Calu3 (cell line): ENCODE data around the gene OPRD1. TPM values are rescaled to one million over a fixed set of nuclear protein-coding genes. Genes with fewer than 3 reads are reported as not detected.

Experiments used
- BruUV-seq: library from RNA; stranded (reverse); fragments of 400-500 nt; replicated peaks from 2 replicates; lab custom pipeline; 2021; lab: Mats Ljungman, UMichigan
- CTCF ChIA-PET: fragments of 300-600 bp; sonication (Branson Sonifier 250); formaldehyde crosslinking; loops from one replicate; lab custom pipeline; 2022; ENCODE audit warnings: antibody characterized with exemption; lab: Charles Lee
- DNase-seq: peaks from one replicate; pipeline ENCODE4 v3.0.0; 2022
- H3K27ac Mint-ChIP-seq: one replicate; pipeline ENCODE4 v1.8.0; 2022; ENCODE audit warnings: mixed read lengths; ENCODE audit not compliant: unreplicated experiment
- H3K27me3 Mint-ChIP-seq: one replicate; pipeline ENCODE4 v1.8.0; 2022; ENCODE audit warnings: mixed read lengths; ENCODE audit not compliant: unreplicated experiment
- H3K36me3 Mint-ChIP-seq: one replicate; pipeline ENCODE4 v1.8.0; 2022; ENCODE audit warnings: mild to moderate bottlenecking, moderate library complexity, mixed read lengths; ENCODE audit not compliant: insufficient read depth, unreplicated experiment
- H3K4me1 Mint-ChIP-seq: one replicate; pipeline ENCODE4 v1.8.0; 2022; ENCODE audit warnings: mild to moderate bottlenecking, low read depth, mixed read lengths; ENCODE audit not compliant: unreplicated experiment
- H3K4me3 Mint-ChIP-seq: one replicate; pipeline ENCODE4 v1.8.0; 2022; ENCODE audit warnings: mild to moderate bottlenecking, low read depth, moderate library complexity, mixed read lengths; ENCODE audit not compliant: unreplicated experiment
- H3K9me3 Mint-ChIP-seq: one replicate; pipeline ENCODE4 v1.8.0; 2022; ENCODE audit warnings: low read depth, mixed read lengths; ENCODE audit not compliant: unreplicated experiment
- intact Hi-C: fragments of 100-400 bp; cut with micrococcal nuclease; formaldehyde crosslinking; loops from one replicate; pipeline ENCODE4 v1.10.0; 2022; ENCODE audit not compliant: unreplicated experiment
- total RNA-seq: library from RNA; stranded (reverse); gene quantifications from 2 replicates; pipeline ENCODE4 v1.2.3, GENCODE V29; 2022
- TF ChIP-seq, protein P1 (sequence below): fragments of 200-600 bp; IDR thresholded peaks from one replicate; pipeline ENCODE4 v1.8.0; 2022; ENCODE audit warnings: antibody characterized with exemption; ENCODE audit not compliant: unreplicated experiment

The OPRD1 gene
- total RNA-seq, 1 experiment from 2014 or later: 0.07 TPM

DNA sequence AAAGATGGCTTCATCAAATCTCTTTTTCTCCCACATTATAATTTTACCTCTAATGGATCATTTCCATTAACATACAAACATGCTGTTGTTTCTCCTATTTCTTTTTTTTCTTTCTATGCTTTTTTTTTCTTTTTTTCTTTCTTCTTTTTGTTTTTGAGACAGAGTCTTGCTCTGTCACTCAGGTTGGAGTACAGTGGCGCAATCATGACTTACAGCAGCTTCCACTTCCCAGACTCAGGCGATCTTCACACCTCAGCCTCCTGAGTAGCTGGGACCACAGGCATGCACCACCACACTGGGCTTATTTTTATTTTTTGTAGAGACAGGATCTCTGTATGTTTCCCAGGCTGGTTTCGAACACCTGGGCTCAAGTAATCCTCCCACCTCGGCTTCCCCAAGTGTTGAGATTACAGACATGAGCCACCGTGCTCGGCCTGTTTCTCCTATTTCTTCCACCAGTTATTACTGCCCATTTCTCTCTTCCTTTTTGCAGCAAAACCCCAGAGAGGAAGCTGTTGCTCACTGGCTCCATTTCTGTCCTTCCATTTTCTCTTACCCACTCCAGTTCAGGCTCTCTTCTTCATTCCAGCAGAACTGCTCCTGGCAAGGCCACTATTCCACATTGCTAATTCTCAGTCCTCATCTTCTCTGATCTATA lies 32.1 kb upstream of the OPRD1 start:
- no peak for DNase-seq
- Mint-ChIP-seq H3K27me3 (no peaks in the 10 kb centered on the region), H3K4me1 (peaks cover 1% of the 10 kb centered on the region), H3K9me3 (no peaks in the 10 kb centered on the region), H3K27ac (no peak overlapping the region), H3K36me3 (peaks cover under 1% of the 10 kb centered on the region), H3K4me3 (no peak overlapping the region)
- CTCF ChIA-PET: interaction anchor here (2.5 kb wide), 1 partner anchor 97 kb away, joined by 5 read pairs; no protein-coding TSS in a partner anchor
- intact Hi-C loops: loop anchor here (10.0 kb wide), 1 partner anchor 425 kb away; no protein-coding TSS in a partner anchor
- no TSS peak for BruUV-seq
- TF ChIP-seq, protein P1, sequence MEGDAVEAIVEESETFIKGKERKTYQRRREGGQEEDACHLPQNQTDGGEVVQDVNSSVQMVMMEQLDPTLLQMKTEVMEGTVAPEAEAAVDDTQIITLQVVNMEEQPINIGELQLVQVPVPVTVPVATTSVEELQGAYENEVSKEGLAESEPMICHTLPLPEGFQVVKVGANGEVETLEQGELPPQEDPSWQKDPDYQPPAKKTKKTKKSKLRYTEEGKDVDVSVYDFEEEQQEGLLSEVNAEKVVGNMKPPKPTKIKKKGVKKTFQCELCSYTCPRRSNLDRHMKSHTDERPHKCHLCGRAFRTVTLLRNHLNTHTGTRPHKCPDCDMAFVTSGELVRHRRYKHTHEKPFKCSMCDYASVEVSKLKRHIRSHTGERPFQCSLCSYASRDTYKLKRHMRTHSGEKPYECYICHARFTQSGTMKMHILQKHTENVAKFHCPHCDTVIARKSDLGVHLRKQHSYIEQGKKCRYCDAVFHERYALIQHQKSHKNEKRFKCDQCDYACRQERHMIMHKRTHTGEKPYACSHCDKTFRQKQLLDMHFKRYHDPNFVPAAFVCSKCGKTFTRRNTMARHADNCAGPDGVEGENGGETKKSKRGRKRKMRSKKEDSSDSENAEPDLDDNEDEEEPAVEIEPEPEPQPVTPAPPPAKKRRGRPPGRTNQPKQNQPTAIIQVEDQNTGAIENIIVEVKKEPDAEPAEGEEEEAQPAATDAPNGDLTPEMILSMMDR: no peak

DNA sequence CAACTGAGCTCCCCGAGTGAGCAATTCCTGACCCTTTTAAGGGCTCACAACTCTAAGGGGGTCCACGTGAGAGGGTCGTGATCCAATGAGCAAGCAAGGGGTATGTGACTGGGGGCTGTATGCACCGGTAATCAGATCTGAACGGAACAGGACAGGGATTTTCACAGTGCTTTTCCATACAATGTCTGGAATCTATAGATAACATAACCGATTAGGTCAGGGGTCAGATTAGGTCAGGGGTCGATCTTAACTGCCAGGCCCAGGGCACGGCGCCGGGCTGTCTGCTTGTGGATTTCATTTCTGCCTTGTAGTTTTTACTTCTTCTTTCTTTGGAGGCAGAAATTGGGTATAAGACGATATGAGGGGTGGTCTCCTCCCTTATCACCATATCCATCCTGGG lies 30.7 kb upstream of the OPRD1 start:
- no peak for DNase-seq
- no peak overlapping the region for H3K27ac Mint-ChIP-seq
- H3K4me1 Mint-ChIP-seq: peaks cover 11% of the 10 kb centered on the region
- intact Hi-C loops: loop anchor here (10.0 kb wide), 1 partner anchor 423 kb away; no protein-coding TSS in a partner anchor
- H3K4me3 Mint-ChIP-seq: no peak overlapping the region
- H3K9me3 Mint-ChIP-seq: no peaks in the 10 kb centered on the region
- BruUV-seq: no TSS peak
- CTCF ChIA-PET: no interaction called here
- no peaks in the 10 kb centered on the region for H3K27me3 Mint-ChIP-seq
- peaks cover 6% of the 10 kb centered on the region for H3K36me3 Mint-ChIP-seq
- TF ChIP-seq, protein P1: no peak

DNA sequence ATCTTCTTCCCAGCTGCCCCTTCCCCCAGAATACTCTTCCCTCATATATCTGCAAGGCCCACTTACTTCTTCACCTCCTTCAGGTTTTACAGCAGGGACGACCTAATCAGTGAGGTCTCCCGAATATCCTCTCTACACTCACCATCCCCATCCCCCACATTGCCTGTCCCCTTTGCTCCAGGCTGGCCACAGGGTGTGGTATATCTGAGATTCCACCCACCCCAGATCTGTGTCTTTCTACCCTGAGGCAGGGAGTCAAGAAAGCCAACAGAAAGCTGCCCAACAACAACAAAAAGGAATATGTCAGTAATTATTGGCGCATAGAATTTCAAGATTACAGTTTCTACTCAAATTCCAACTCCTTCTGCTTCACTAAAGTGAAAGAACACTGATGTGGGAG lies 30.0 kb upstream of the OPRD1 start:
- Mint-ChIP-seq H3K4me3 (no peak overlapping the region), H3K36me3 (peaks cover 6% of the 10 kb centered on the region), H3K27ac (no peak overlapping the region), H3K4me1 (peaks cover 11% of the 10 kb centered on the region), H3K27me3 (no peaks in the 10 kb centered on the region), H3K9me3 (no peaks in the 10 kb centered on the region)
- BruUV-seq: no TSS peak
- no peak for DNase-seq
- intact Hi-C loops: loop anchor here (10.0 kb wide), 1 partner anchor 423 kb away; no protein-coding TSS in a partner anchor
- CTCF ChIA-PET: no interaction called here
- TF ChIP-seq, protein P1: no peak

DNA sequence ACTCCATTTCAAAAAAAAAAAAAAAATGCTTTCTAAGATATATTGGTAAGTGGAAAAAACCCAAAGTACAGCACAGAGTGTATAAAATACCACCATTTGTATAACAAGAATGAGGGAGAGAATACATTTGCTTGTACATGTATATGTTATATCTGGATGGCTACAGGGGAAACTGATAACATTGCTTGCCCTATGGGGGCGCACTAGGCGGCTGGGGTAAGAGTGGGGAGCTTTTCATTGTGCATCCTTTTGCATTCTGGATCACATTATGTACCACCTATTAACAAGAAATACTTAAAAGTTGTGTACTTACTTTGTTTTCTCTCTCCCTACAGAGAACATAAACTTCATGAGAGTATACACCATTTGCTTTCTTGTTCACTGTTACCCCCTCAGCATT lies 28.6 kb upstream of the OPRD1 start:
- Mint-ChIP-seq H3K4me3 (no peak overlapping the region), H3K27me3 (peaks cover 6% of the 10 kb centered on the region), H3K9me3 (no peaks in the 10 kb centered on the region), H3K27ac (no peak overlapping the region), H3K4me1 (peaks cover 11% of the 10 kb centered on the region), H3K36me3 (peaks cover 6% of the 10 kb centered on the region)
- TF ChIP-seq, protein P1: no peak
- intact Hi-C loops: loop anchor here (10.0 kb wide), 1 partner anchor 421 kb away; no protein-coding TSS in a partner anchor
- no TSS peak for BruUV-seq
- CTCF ChIA-PET: interaction anchor here (0.7 to 1.4 kb wide), 3 partner anchors 8 to 140 kb away, joined by 3 to 6 read pairs (median 4); partner anchors contain the start of gene TAF12
- no peak for DNase-seq
